Testis (tissue), 2 donors: ENCODE measurements around the gene NBDY.

ENCODE experiments used
- POLR2A ChIP-seq: fragments of 450-650 bp; IDR thresholded peaks from one replicate; pipeline ENCODE4 v1.6.1; 2017; ENCODE audit warnings: antibody characterized with exemption, mild to moderate bottlenecking, moderate library complexity
- TF ChIP-seq, protein P1 (sequence below), 3 experiments: fragments of 450-650 bp in 2 of 3; fragments of 200-600 bp in 1 of 3; sonication (generic) in 1 of 3; IDR thresholded peaks; one replicate each; pipeline ENCODE4 v1.5.1; 2016 to 2019; ENCODE audit warnings: antibody characterized with exemption in 3 of 3, mild to moderate bottlenecking in 2 of 3, moderate library complexity in 1 of 3

DNA sequence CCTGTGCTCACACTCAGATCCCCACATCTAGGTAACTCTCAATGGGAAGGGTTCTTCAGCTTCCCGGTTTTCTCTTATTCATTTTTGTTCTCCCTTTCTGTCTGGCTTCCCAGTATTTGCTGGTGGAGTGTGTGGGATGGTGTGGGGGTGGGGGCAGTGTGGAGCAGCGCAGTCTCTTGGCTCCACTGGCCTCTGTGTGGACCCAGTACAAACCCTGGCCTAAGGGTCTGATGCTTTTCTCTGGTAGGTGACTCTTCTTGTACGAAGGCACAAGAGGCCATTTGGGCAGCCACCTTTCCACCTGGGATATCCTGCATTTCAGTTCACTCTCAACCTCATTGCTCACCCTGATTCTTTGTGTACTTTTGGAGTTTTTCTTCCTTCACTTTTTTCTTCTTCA lies 71.3 kb downstream of the NBDY start:
- TF ChIP-seq, protein P1, sequence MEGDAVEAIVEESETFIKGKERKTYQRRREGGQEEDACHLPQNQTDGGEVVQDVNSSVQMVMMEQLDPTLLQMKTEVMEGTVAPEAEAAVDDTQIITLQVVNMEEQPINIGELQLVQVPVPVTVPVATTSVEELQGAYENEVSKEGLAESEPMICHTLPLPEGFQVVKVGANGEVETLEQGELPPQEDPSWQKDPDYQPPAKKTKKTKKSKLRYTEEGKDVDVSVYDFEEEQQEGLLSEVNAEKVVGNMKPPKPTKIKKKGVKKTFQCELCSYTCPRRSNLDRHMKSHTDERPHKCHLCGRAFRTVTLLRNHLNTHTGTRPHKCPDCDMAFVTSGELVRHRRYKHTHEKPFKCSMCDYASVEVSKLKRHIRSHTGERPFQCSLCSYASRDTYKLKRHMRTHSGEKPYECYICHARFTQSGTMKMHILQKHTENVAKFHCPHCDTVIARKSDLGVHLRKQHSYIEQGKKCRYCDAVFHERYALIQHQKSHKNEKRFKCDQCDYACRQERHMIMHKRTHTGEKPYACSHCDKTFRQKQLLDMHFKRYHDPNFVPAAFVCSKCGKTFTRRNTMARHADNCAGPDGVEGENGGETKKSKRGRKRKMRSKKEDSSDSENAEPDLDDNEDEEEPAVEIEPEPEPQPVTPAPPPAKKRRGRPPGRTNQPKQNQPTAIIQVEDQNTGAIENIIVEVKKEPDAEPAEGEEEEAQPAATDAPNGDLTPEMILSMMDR (IDR thresholded peaks at IDR 0.05): no peak
- TF ChIP-seq POLR2A: no peak
